Epithelial cell of proximal tubule (primary cell): ENCODE results near the gene CDC25C. TPM values are rescaled to one million over a fixed set of nuclear protein-coding genes. Genes with fewer than 3 reads are reported as not detected.

Source experiments
- DNase-seq: peaks from one replicate; pipeline ENCODE4 v3.0.0-alpha.2; 2011; ENCODE audit warnings: low read depth
- H3K4me3 ChIP-seq: 2 replicates; pipeline ENCODE4 v1.5.1; 2011; ENCODE audit warnings: low read depth, mild to moderate bottlenecking, low read length
- CTCF ChIP-seq: conservative IDR thresholded peaks from 2 replicates; pipeline ENCODE4 v1.5.1; 2012; ENCODE audit warnings: low read depth, mild to moderate bottlenecking, low read length
- total RNA-seq: library from RNA; depleted of rRNA; stranded (reverse); fragments of >200 nt; gene quantifications from 2 replicates; pipeline ENCODE4 v1.2.3, GENCODE V29; 2015

CDC25C gene
- total RNA-seq, 1 donor from 2014 or later: 14.2 TPM

GRCh38 chr5:138280915-138281314, 50.7 kb downstream of the CDC25C start:
- no peak overlapping the region for H3K4me3 ChIP-seq
- no peak for TF ChIP-seq CTCF
- no peak for DNase-seq

GRCh38 chr5:138276402-138277054, 55.1 kb downstream of the CDC25C start:
- DNase-seq: no peak
- TF ChIP-seq CTCF: no peak

DNA sequence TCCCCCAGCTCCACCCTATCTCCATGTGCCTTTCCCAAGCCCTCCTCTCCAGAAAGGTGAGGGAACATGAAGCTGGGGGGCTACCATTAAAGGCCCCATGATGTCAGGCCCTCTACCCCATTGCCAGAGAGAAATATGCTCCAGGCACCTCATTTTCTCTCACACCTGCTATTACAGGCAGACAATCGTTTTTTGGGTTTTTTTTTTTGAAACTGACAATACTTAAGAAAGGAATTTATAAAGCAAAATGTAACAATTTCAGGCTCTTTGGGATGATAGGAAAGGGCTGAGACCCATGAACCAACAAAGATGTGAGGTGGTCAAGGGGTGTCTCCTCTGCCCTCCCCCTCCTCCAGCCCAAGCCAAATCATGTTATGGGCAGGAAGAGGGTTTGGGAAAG, 55.7 kb downstream of the CDC25C start:
- DNase-seq: no peak
- no peak for TF ChIP-seq CTCF
- no peak overlapping the region for H3K4me3 ChIP-seq

More at GRCh38 chr5:138276402-138277054, 55.1 kb downstream of the CDC25C start:
- no peak overlapping the region for H3K4me3 ChIP-seq

- DNase-seq: no peak
- H3K4me3 ChIP-seq: no peak overlapping the region
- TF ChIP-seq CTCF: no peak
These were observed 56.2 kb downstream of the CDC25C start for GRCh38 chr5:138275379-138275782.

DNA sequence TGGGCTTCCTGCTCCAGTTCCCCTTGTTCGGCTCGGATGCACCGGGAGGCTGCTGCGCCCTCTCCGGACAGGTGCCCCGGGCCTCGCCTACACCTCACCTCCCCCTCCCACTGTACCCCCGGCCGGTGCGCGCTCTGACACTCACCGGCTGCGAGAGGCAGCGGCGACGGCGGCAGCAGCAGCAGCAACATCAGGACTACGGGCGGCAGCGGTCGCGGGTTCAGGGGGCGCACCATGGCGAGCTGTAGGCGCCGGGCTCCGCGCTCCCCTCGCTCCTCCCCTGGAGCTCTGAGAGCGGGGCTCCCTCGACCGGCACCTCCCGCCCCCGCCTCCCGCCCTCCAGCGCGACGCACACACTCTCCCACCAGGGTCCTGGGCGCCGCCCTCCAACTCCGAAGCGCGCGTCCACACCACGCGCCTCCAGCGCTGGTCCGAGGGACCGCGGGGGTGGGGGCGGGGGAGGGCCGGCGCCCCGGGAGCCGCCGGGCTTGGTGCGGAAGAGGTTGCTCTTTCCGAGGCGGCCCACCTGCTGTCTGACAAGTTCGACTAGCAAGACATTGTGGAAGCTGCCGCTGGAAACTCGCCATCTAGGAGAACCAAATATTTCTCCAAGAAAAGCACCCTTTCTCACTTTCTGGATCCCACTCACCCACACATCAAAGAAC, 57.3 kb downstream of the CDC25C start, which contains the start of gene GFRA3:
Gene GFRA3, minus strand, starts transcription at position 433 of the 665 bp plus-strand sequence. Its CDS starts 197 bp downstream, at position 236.
- DNase-seq: no peak
- peak within 1 kb of the TSS; percentile 37 for H3K4me3 ChIP-seq
- TF ChIP-seq CTCF: no peak

DNA sequence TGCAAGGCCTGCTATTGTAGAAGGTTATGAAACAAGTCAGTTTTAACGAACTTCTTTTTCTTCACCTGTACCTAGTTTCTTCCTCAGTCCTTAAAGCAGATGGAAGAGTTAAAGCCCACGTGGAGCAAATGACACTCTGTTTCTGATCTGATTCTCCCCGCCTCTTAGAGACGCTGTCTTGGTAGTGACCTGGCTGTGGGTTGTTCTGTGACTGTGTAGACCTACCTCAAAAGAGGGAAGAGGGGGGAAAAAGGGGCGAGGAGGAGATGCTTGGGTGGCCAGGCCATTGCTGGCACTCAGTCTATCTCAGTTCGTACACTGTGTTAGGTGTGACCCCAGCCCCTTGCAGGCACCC, 57.8 kb downstream of the CDC25C start:
- H3K4me3 ChIP-seq: peak overlapping the region; percentile 37

More for the DNA sequence above, 57.8 kb downstream of the CDC25C start:
- no peak for DNase-seq
- TF ChIP-seq CTCF: no peak
